HCT116 (cell line): ENCODE results near the gene KLRG1. TPM values are rescaled to one million over a fixed set of nuclear protein-coding genes. Genes with fewer than 3 reads are reported as not detected.

Experiments
- ATAC-seq: fragments of 200-7000 bp; cut with Tn5 transposase; 2 replicates; pipeline ENCODE4 v1.9.1; 2020; ENCODE audit warnings: mild to moderate bottlenecking, moderate library complexity
- BruUV-seq: library from RNA; stranded (reverse); fragments of 400-500 nt; replicated peaks from 2 replicates; lab custom pipeline; 2021; lab: Mats Ljungman, UMichigan
- CTCF ChIA-PET: fragments of 300-600 bp; sonication (Branson Sonifier 250); formaldehyde crosslinking; loops from one replicate; lab custom pipeline; 2021; ENCODE audit warnings: antibody characterized with exemption; lab: Charles Lee
- POLR2A ChIA-PET: fragments of 300-600, 350-600 bp; sonication (Branson Sonifier 250); formaldehyde crosslinking; loops from one replicate; lab custom pipeline; 2021; ENCODE audit warnings: antibody characterized with exemption; lab: Charles Lee
- RAD21 ChIA-PET, 2 experiments: fragments of 300-600 bp; sonication (Branson Sonifier 250); formaldehyde crosslinking; loops; one replicate each; lab custom pipeline; 2023; ENCODE audit warnings: low total read pairs in 2 of 2; ENCODE audit not compliant: uncharacterized antibody in 2 of 2, unreplicated experiment in 2 of 2, low non-redundant PET in 1 of 2; lab: Charles Lee
- DNase-seq: peaks from one replicate; pipeline ENCODE4 v3.0.0-alpha.2; 2010; ENCODE audit warnings: low read depth, low spot score
- H2AFZ ChIP-seq: fragments of 200-600 bp; shearing (Covaris generic), sonication (generic); 2 replicates; pipeline ENCODE4 v1.6.1; 2017; ENCODE audit warnings: low read depth, mixed run types, mixed read lengths, antibody characterized with exemption, low read length; ENCODE audit not compliant: poor library complexity, severe bottlenecking
- H3K27ac ChIP-seq: 2 replicates; pipeline ENCODE4 v1.5.1; 2012; ENCODE audit warnings: low read depth, low read length
- H3K27me3 ChIP-seq: fragments of 200-600 bp; sonication (generic); 2 replicates; pipeline ENCODE4 v1.6.1; 2016; ENCODE audit warnings: mixed run types, low read length, mixed read lengths; ENCODE audit not compliant: insufficient read depth
- H3K36me3 ChIP-seq, 2 experiments: fragments of 200-500 bp in 1 of 2; fragments of 200-600 bp in 1 of 2; sonication (Bioruptor generic) in 1 of 2; sonication (generic) in 1 of 2; 2 replicates each; pipeline versions ENCODE4 v1.5.1 to v1.6.1; 2014 to 2016; ENCODE audit warnings: low read length in 2 of 2, inconsistent platforms in 1 of 2, mixed read lengths in 1 of 2, mixed run types in 1 of 2; ENCODE audit not compliant: insufficient read depth in 2 of 2, control insufficient read depth in 1 of 2
- H3K4me1 ChIP-seq, 2 experiments: fragments of 200-600 bp in 1 of 2; sonication (generic) in 1 of 2; 2 replicates each; pipeline versions ENCODE4 v1.5.1 to v1.6.1; 2012 to 2017; ENCODE audit warnings: low read length in 2 of 2, inconsistent platforms in 1 of 2, mild to moderate bottlenecking in 1 of 2, mixed read lengths in 1 of 2, mixed run types in 1 of 2, moderate library complexity in 1 of 2; ENCODE audit not compliant: insufficient read depth in 2 of 2, control insufficient read depth in 1 of 2
- H3K4me2 ChIP-seq: fragments of 200-600 bp; sonication (generic); 2 replicates; pipeline ENCODE4 v1.6.1; 2017; ENCODE audit warnings: mixed run types, low read length, mixed read lengths
- H3K4me3 ChIP-seq, 2 experiments: fragments of 200-600 bp in 1 of 2; sonication (generic) in 1 of 2; replicated peaks in 1 of 2; 2 replicates each; pipeline ENCODE4 v1.5.1; 2011 to 2016; ENCODE audit warnings: low read length in 2 of 2, control low read depth in 1 of 2, low read depth in 1 of 2, mild to moderate bottlenecking in 1 of 2, mixed read lengths in 1 of 2, mixed run types in 1 of 2
- H3K79me2 ChIP-seq: fragments of 200-600 bp; sonication (generic); 2 replicates; pipeline ENCODE4 v1.6.1; 2017; ENCODE audit warnings: mild to moderate bottlenecking, mixed run types, low read length, moderate library complexity, mixed read lengths; ENCODE audit not compliant: insufficient read depth
- H3K9ac ChIP-seq: fragments of 200-600 bp; sonication (generic); 2 replicates; pipeline ENCODE4 v1.6.1; 2016; ENCODE audit warnings: low read length, mixed read lengths
- H3K9me2 ChIP-seq: fragments of 200-600 bp; sonication (generic), shearing (Covaris generic); 2 replicates; pipeline ENCODE4 v1.6.1; 2017; ENCODE audit warnings: mixed run types, mild to moderate bottlenecking, moderate library complexity; ENCODE audit not compliant: insufficient read depth
- H3K9me3 ChIP-seq, 2 experiments: fragments of 200-500 bp in 1 of 2; fragments of 200-600 bp in 1 of 2; sonication (Bioruptor generic) in 1 of 2; sonication (generic) in 1 of 2; 2 replicates each; pipeline ENCODE4 v1.6.1; 2014 to 2017; ENCODE audit warnings: low read length in 2 of 2, mixed read lengths in 2 of 2, inconsistent platforms in 1 of 2, low read depth in 1 of 2, mild to moderate bottlenecking in 1 of 2, mixed run types in 1 of 2, moderate library complexity in 1 of 2; ENCODE audit not compliant: control insufficient read depth in 1 of 2, insufficient read depth in 1 of 2
- H4K20me1 ChIP-seq: fragments of 200-600 bp; sonication (generic), shearing (Covaris generic); 2 replicates; pipeline ENCODE4 v1.6.1; 2017; ENCODE audit warnings: mixed run types, mild to moderate bottlenecking, moderate library complexity; ENCODE audit not compliant: insufficient read depth
- CBX3 ChIP-seq: IDR thresholded peaks from 2 replicates; pipeline ENCODE4 v1.6.1; 2012; ENCODE audit warnings: low read depth
- CEBPB ChIP-seq: IDR thresholded peaks from 2 replicates; pipeline ENCODE4 v1.6.1; 2012; ENCODE audit warnings: low read depth
- EGR1 ChIP-seq: IDR thresholded peaks from 2 replicates; pipeline ENCODE4 v1.6.1; 2012; ENCODE audit warnings: low read depth
- EZH2phosphoT487 ChIP-seq: fragments of 200-600 bp; IDR thresholded peaks from 2 replicates; pipeline ENCODE4 v1.6.1; 2018; ENCODE audit warnings: antibody characterized with exemption, borderline replicate concordance
- FOSL1 ChIP-seq: IDR thresholded peaks from 2 replicates; pipeline ENCODE4 v1.6.1; 2012; ENCODE audit warnings: low read depth
- JUND ChIP-seq: IDR thresholded peaks from 2 replicates; pipeline ENCODE4 v1.6.1; 2012
- POLR2A ChIP-seq: IDR thresholded peaks from 2 replicates; pipeline ENCODE4 v1.7.0; 2011; ENCODE audit warnings: borderline replicate concordance; ENCODE audit not compliant: insufficient read depth, insufficient read length; ENCODE audit errors: extremely low read depth
- RAD21 ChIP-seq: IDR thresholded peaks from 2 replicates; pipeline ENCODE4 v1.6.1; 2012; ENCODE audit warnings: low read depth, mild to moderate bottlenecking
- SP1 ChIP-seq: IDR thresholded peaks from 2 replicates; pipeline ENCODE4 v1.6.1; 2012; ENCODE audit warnings: low read depth
- SRF ChIP-seq: IDR thresholded peaks from 2 replicates; pipeline ENCODE4 v1.6.1; 2012; ENCODE audit warnings: low read depth
- TCF7L2 ChIP-seq: IDR thresholded peaks from 2 replicates; pipeline ENCODE4 v1.7.0; 2011; ENCODE audit warnings: borderline replicate concordance, inconsistent platforms; ENCODE audit not compliant: insufficient read depth, insufficient read length; ENCODE audit errors: extremely low read depth
- intact Hi-C: fragments of 100-400 bp; cut with micrococcal nuclease; formaldehyde crosslinking; loops from 2 replicates; pipeline ENCODE4 v1.10.0; 2022
- total RNA-seq: library from RNA; stranded (reverse); gene quantifications from one replicate; pipeline ENCODE4 v1.2.1, GENCODE V29; 2021; ENCODE audit not compliant: unreplicated experiment
- TF ChIP-seq, protein P1 (sequence below), 3 experiments: fragments of 200-600 bp in 1 of 3; sonication (generic) in 1 of 3; IDR thresholded peaks in 2 of 3; conservative IDR thresholded peaks in 1 of 3; 2 replicates each; pipeline ENCODE4 v1.5.1; 2012 to 2017; ENCODE audit warnings: low read depth in 2 of 3, low read length in 2 of 3, antibody characterized with exemption in 1 of 3, borderline replicate concordance in 1 of 3, control low read depth in 1 of 3, mild to moderate bottlenecking in 1 of 3, mixed read lengths in 1 of 3, mixed run types in 1 of 3, moderate library complexity in 1 of 3; ENCODE audit not compliant: insufficient read depth in 1 of 3
- TF ChIP-seq, protein P2 (sequence below): IDR thresholded peaks from 2 replicates; pipeline ENCODE4 v1.6.1; 2012

KLRG1 gene
- total RNA-seq, 1 experiment from 2014 or later: 1.5 TPM

DNA sequence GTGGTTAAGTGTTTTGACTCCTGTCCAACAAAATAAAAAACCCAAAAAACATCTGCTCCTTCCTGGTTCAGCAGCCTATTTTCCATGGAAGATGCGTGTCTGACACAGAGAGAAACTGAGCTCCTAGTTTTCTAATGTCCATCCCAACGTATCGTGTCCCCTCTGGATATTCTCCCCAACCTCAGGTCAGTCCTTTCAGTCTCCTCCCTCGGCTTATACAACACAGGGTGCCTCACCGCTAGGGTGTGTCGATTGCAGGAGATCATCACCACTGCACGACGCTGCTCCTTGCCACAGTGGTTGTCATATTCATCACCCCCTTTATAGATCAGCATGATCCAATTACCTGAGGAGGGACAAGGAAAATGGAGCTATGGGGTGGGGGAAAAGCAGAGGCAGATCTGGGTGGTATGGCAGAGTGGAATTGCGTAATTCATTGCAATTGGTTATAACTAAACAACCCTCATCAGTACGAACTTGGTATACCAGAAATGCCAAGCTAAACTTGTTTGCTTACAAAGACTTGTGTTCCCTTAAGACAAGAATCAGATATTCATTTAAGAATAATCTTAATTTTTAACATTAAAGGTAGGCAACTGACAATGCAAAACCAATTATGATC lies 45.7 kb upstream of the KLRG1 start:
- Histone ChIP-seq H3K9me2 (no peaks in the 10 kb centered on the region), H3K4me3 (no peak overlapping the region), H3K79me2 (peaks cover 36% of the 10 kb centered on the region), H4K20me1 (no peaks in the 10 kb centered on the region; the same call in 1 of the 2 replicates)
- CTCF ChIA-PET: interaction anchor here (1.5 kb wide), 1 partner anchor 31 kb away, joined by 3 read pairs; no protein-coding TSS in a partner anchor
- POLR2A ChIA-PET: no interaction called here
- TF ChIP-seq CEBPB (no peak), EGR1 (no peak), TCF7L2 (no peak)
- TF ChIP-seq, protein P1, sequence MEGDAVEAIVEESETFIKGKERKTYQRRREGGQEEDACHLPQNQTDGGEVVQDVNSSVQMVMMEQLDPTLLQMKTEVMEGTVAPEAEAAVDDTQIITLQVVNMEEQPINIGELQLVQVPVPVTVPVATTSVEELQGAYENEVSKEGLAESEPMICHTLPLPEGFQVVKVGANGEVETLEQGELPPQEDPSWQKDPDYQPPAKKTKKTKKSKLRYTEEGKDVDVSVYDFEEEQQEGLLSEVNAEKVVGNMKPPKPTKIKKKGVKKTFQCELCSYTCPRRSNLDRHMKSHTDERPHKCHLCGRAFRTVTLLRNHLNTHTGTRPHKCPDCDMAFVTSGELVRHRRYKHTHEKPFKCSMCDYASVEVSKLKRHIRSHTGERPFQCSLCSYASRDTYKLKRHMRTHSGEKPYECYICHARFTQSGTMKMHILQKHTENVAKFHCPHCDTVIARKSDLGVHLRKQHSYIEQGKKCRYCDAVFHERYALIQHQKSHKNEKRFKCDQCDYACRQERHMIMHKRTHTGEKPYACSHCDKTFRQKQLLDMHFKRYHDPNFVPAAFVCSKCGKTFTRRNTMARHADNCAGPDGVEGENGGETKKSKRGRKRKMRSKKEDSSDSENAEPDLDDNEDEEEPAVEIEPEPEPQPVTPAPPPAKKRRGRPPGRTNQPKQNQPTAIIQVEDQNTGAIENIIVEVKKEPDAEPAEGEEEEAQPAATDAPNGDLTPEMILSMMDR (IDR thresholded peaks at IDR 0.05 in 2 of 3, conservative IDR thresholded peaks at IDR 0.05 in 1 of 3; ENCODE audit: borderline replicate concordance in 1 of 3, insufficient read depth in 1 of 3, low read depth in 2 of 3, low read length in 2 of 3): no peak
- TF ChIP-seq, all 23 proteins: peak for 0
- Histone ChIP-seq H3K36me3 (peaks cover 29% of the 10 kb centered on the region in 2 experiments), H3K9me3 (no peaks in the 10 kb centered on the region), H3K4me1 (peaks cover 3 to 11% of the 10 kb centered on the region in 2 experiments; a peak in 3 of 4 replicates), H3K27ac (no peak overlapping the region), H3K9ac (no peak overlapping the region), H3K4me2 (no peak overlapping the region), H2AFZ (no peak overlapping the region), H3K27me3 (no peaks in the 10 kb centered on the region)
- ATAC-seq (no peak), DNase-seq (no peak)
- no TSS peak for BruUV-seq
- intact Hi-C loops: no loop called here
- RAD21 ChIA-PET: no interaction called here

DNA sequence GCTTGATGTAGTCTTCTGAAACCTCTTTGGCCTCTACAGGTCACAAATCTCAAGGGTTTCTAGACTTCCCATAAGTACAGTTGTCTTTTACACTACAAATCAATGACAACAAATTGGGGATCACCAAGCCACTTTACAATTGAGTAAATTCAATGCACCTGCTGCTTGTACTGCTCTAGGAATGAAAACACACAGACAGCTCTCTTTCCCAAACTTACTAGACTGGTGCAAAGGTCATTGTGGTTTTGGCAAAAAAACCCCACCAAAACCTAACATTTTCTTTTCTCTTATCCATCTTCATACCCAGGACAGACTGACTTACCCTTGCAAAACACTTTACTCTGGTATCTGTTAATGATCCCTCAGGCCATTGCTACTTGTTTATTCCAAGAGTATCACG lies 42.6 kb upstream of the KLRG1 start:
- no TSS peak for BruUV-seq
- Histone ChIP-seq H3K9me3 (no peaks in the 10 kb centered on the region), H3K4me1 (peaks cover 3 to 26% of the 10 kb centered on the region in 2 experiments; a peak in 3 of 4 replicates), H3K79me2 (peaks cover 47% of the 10 kb centered on the region), H3K27me3 (no peaks in the 10 kb centered on the region), H3K9me2 (no peaks in the 10 kb centered on the region), H3K4me3 (no peak overlapping the region), H4K20me1 (no peaks in the 10 kb centered on the region; the same call in 1 of the 2 replicates), H3K4me2 (no peak overlapping the region), H3K27ac (no peak overlapping the region), H2AFZ (no peak overlapping the region), H3K9ac (no peak overlapping the region), H3K36me3 (peaks cover 28 to 29% of the 10 kb centered on the region in 2 experiments)
- ChIA-PET RAD21 (no interaction called here), POLR2A (no interaction called here), CTCF (interaction anchor here (2.3 kb wide), 1 partner anchor 103 kb away, joined by 7 read pairs; no protein-coding TSS in a partner anchor)
- TF ChIP-seq FOSL1 (no peak), RAD21 (no peak), SP1 (no peak), CBX3 (no peak), SRF (no peak), POLR2A (no peak), JUND (no peak), EZH2phosphoT487 (no peak)
- TF ChIP-seq, protein P1 (IDR thresholded peaks at IDR 0.05 in 2 of 3, conservative IDR thresholded peaks at IDR 0.05 in 1 of 3; ENCODE audit: borderline replicate concordance in 1 of 3, insufficient read depth in 1 of 3, low read depth in 2 of 3, low read length in 2 of 3): no peak
- TF ChIP-seq, protein P2, sequence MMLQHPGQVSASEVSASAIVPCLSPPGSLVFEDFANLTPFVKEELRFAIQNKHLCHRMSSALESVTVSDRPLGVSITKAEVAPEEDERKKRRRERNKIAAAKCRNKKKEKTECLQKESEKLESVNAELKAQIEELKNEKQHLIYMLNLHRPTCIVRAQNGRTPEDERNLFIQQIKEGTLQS: no peak
- intact Hi-C loops: loop anchor here (5.0 kb wide), 1 partner anchor 34 kb away; the partner anchor contains the start of gene PHC1
- DNase-seq: no peak
- no peak for ATAC-seq
